ENCODE results near the gene POC1B. TPM values are rescaled to one million over a fixed set of nuclear protein-coding genes. Genes with fewer than 3 reads are reported as not detected.
A peak's percentile ranks its signal among the peaks of the same experiment; 100 is the strongest.

POC1B gene
- total RNA-seq, 1 experiment from 2014 or later, result 14.1 TPM

DNA sequence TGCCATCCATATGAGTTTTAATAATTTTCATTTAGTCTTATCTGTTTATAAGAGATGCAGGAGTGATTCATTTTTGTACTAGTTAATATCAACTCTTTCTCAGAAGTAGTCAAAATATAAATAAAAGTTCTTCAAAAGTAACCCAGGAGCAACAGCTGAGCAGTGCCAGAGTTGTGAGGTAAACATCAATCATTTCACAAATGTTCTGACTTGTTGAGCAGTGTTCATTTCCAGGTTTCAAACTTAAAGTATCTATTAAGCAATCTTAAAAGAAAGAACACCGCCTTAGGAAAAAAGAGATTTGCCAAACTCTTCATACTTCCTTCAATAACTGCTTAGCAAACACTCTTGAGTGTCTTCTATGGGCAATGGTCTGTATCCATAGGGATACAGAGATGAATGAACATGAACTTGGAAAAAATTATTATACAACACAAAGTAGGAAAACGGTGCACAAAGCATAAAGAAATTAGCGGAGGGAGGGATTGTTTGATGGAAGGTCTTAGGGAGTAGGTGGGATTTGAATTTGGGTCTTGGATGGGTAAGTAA is 41.9 kb upstream of the POC1B start:
- Histone ChIP-seq H3K4me1 (peaks cover 37% of the 10 kb centered on the region), H3K4me3 (ENCODE audit: low read depth, low read length) (no peak overlapping the region), H3K36me3 (ENCODE audit: control insufficient read depth, insufficient read depth, low read length) (no peaks in the 10 kb centered on the region), H3K27me3 (replicated peaks; ENCODE audit: control insufficient read depth, insufficient read depth, low read length) (no peaks in the 10 kb centered on the region), H3K9me3 (no peaks in the 10 kb centered on the region)
- CTCF ChIA-PET, result no interaction called here
- intact Hi-C loops (cut with micrococcal nuclease; ENCODE audit: unreplicated experiment), result loop anchor here (1.0 kb wide), 1 partner anchor 24 kb away; no protein-coding TSS in a partner anchor
- H3K27me3 Mint-ChIP-seq (ENCODE audit: insufficient read depth, unreplicated experiment), result no peaks in the 10 kb centered on the region
- H3K4me1 Mint-ChIP-seq (ENCODE audit: low read depth, unreplicated experiment), result peaks cover 39% of the 10 kb centered on the region
- peaks cover 7% of the 10 kb centered on the region for H3K9me3 Mint-ChIP-seq (ENCODE audit: unreplicated experiment)
- TF ChIP-seq, protein P1, sequence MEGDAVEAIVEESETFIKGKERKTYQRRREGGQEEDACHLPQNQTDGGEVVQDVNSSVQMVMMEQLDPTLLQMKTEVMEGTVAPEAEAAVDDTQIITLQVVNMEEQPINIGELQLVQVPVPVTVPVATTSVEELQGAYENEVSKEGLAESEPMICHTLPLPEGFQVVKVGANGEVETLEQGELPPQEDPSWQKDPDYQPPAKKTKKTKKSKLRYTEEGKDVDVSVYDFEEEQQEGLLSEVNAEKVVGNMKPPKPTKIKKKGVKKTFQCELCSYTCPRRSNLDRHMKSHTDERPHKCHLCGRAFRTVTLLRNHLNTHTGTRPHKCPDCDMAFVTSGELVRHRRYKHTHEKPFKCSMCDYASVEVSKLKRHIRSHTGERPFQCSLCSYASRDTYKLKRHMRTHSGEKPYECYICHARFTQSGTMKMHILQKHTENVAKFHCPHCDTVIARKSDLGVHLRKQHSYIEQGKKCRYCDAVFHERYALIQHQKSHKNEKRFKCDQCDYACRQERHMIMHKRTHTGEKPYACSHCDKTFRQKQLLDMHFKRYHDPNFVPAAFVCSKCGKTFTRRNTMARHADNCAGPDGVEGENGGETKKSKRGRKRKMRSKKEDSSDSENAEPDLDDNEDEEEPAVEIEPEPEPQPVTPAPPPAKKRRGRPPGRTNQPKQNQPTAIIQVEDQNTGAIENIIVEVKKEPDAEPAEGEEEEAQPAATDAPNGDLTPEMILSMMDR (IDR thresholded peaks at IDR 0.05; ENCODE audit: insufficient read depth in 1 of 2, low read depth in 1 of 2, low read length in 1 of 2, severe bottlenecking in 1 of 2, unreplicated experiment in 1 of 2), result no peak
- peak overlapping the region; percentile 73 for H3K27ac Mint-ChIP-seq (ENCODE audit: unreplicated experiment)
- no peaks in the 10 kb centered on the region for H3K36me3 Mint-ChIP-seq (ENCODE audit: insufficient read depth, unreplicated experiment)
- no TSS peak for BruUV-seq (replicated peaks)
- POLR2A ChIA-PET, result no interaction called here
- DNase-seq, result no peak
- no peak overlapping the region for H3K4me3 Mint-ChIP-seq (ENCODE audit: unreplicated experiment)

DNA sequence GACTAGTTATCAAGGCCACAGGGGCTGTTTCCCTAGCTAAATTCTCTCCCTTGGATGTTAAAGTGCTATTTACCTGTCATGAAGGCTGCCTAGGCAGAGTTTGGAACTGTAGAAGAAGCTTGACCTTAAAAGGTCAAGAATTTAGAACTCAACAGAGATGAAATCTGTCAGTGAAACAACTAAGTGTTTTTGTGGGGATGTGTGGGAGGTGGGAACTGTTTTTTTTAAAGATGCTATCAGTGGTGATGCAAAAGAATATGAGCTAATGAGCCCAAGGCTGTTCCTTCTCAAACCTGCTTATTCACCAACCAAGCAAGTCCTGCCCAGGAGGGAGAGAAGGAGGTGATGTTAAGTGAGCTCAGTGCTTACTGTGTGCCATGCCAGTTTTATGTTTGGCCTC is 40.8 kb upstream of the POC1B start:
- H3K4me1 ChIP-seq, result peaks cover 37% of the 10 kb centered on the region
- H3K27me3 ChIP-seq (replicated peaks; ENCODE audit: control insufficient read depth, insufficient read depth, low read length), result no peaks in the 10 kb centered on the region
- ChIA-PET POLR2A (no interaction called here), CTCF (no interaction called here)
- no peaks in the 10 kb centered on the region for H3K9me3 ChIP-seq
- H3K4me3 ChIP-seq (ENCODE audit: low read depth, low read length), result no peak overlapping the region
- TF ChIP-seq, protein P1 (IDR thresholded peaks at IDR 0.05; ENCODE audit: insufficient read depth in 1 of 2, low read depth in 1 of 2, low read length in 1 of 2, severe bottlenecking in 1 of 2, unreplicated experiment in 1 of 2), result no peak
- intact Hi-C loops (cut with micrococcal nuclease; ENCODE audit: unreplicated experiment), result no loop called here
- no peak for DNase-seq
- Mint-ChIP-seq H3K36me3 (ENCODE audit: insufficient read depth, unreplicated experiment) (no peaks in the 10 kb centered on the region), H3K27me3 (ENCODE audit: insufficient read depth, unreplicated experiment) (no peaks in the 10 kb centered on the region), H3K4me3 (ENCODE audit: unreplicated experiment) (no peak overlapping the region), H3K9me3 (ENCODE audit: unreplicated experiment) (peaks cover 7% of the 10 kb centered on the region), H3K4me1 (ENCODE audit: low read depth, unreplicated experiment) (peaks cover 39% of the 10 kb centered on the region), H3K27ac (ENCODE audit: unreplicated experiment) (peak overlapping the region; percentile 58)
- no TSS peak for BruUV-seq (replicated peaks)
- no peaks in the 10 kb centered on the region for H3K36me3 ChIP-seq (ENCODE audit: control insufficient read depth, insufficient read depth, low read length)

DNA sequence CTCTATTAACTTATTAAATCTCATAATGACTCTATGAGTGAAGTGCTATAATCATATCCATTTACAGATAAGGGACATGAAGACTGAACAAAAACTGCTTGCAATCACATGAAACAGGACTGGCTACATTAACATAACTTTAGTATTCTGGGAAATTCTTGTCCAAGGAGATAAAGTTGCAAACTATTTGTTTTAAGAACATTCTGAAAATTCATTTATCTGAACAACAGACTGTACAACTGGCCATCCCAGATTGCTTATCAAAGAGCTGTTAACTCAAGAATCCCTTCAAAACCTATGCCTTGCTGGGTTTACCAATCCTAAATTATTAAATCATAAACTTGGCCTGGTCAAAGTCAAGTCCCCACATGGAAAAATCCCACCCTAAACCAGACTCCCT is 39.2 kb upstream of the POC1B start:
- ChIA-PET POLR2A (no interaction called here), CTCF (no interaction called here)
- TF ChIP-seq, protein P1 (IDR thresholded peaks at IDR 0.05; ENCODE audit: insufficient read depth in 1 of 2, low read depth in 1 of 2, low read length in 1 of 2, severe bottlenecking in 1 of 2, unreplicated experiment in 1 of 2), result no peak
- no peak overlapping the region for H3K4me3 ChIP-seq (ENCODE audit: low read depth, low read length)
- no peak overlapping the region for H3K27ac Mint-ChIP-seq (ENCODE audit: unreplicated experiment)
- peaks cover 7% of the 10 kb centered on the region for H3K9me3 Mint-ChIP-seq (ENCODE audit: unreplicated experiment)
- no peaks in the 10 kb centered on the region for H3K27me3 ChIP-seq (replicated peaks; ENCODE audit: control insufficient read depth, insufficient read depth, low read length)
- no peak overlapping the region for H3K4me3 Mint-ChIP-seq (ENCODE audit: unreplicated experiment)
- BruUV-seq (replicated peaks), result no TSS peak
- H3K27me3 Mint-ChIP-seq (ENCODE audit: insufficient read depth, unreplicated experiment), result no peaks in the 10 kb centered on the region
- H3K4me1 ChIP-seq, result peaks cover 37% of the 10 kb centered on the region
- no peaks in the 10 kb centered on the region for H3K36me3 ChIP-seq (ENCODE audit: control insufficient read depth, insufficient read depth, low read length)
- no peaks in the 10 kb centered on the region for H3K9me3 ChIP-seq
- peaks cover 35% of the 10 kb centered on the region for H3K4me1 Mint-ChIP-seq (ENCODE audit: low read depth, unreplicated experiment)
- no peak for DNase-seq
- intact Hi-C loops (cut with micrococcal nuclease; ENCODE audit: unreplicated experiment), result no loop called here
- H3K36me3 Mint-ChIP-seq (ENCODE audit: insufficient read depth, unreplicated experiment), result no peaks in the 10 kb centered on the region

Measured in Caco-2 (cell line).